ENCODE data around the gene SUSD3.

The SUSD3 gene

DNA sequence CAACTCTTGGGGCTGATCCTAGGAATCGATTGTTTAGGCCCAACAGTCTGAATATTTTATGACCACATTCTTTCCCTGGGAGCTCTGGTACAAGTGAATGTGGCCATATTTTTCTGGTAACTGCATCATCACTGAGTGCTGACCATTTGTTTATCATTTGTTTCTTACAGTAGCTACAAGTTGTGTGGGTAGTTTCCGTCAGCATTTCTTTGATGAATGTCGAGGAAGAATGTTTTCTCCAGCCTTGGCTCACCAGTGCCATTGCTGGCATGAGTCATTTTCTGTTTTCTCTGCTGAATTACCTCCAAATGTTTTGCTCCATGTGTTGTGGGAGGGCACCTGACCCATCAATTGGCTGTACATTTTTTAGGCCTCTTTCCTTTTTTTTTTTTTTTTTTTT, 23.4 kb downstream of the SUSD3 start:
- H3K4me3 ChIP-seq (ENCODE audit: low read depth, low read length) = no peak overlapping the region
- TF ChIP-seq, protein P1, sequence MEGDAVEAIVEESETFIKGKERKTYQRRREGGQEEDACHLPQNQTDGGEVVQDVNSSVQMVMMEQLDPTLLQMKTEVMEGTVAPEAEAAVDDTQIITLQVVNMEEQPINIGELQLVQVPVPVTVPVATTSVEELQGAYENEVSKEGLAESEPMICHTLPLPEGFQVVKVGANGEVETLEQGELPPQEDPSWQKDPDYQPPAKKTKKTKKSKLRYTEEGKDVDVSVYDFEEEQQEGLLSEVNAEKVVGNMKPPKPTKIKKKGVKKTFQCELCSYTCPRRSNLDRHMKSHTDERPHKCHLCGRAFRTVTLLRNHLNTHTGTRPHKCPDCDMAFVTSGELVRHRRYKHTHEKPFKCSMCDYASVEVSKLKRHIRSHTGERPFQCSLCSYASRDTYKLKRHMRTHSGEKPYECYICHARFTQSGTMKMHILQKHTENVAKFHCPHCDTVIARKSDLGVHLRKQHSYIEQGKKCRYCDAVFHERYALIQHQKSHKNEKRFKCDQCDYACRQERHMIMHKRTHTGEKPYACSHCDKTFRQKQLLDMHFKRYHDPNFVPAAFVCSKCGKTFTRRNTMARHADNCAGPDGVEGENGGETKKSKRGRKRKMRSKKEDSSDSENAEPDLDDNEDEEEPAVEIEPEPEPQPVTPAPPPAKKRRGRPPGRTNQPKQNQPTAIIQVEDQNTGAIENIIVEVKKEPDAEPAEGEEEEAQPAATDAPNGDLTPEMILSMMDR (IDR thresholded peaks at IDR 0.05; ENCODE audit: low read depth, low read length, missing control alignments) = no peak
- no peak for DNase-seq (ENCODE audit: low read depth)

DNA sequence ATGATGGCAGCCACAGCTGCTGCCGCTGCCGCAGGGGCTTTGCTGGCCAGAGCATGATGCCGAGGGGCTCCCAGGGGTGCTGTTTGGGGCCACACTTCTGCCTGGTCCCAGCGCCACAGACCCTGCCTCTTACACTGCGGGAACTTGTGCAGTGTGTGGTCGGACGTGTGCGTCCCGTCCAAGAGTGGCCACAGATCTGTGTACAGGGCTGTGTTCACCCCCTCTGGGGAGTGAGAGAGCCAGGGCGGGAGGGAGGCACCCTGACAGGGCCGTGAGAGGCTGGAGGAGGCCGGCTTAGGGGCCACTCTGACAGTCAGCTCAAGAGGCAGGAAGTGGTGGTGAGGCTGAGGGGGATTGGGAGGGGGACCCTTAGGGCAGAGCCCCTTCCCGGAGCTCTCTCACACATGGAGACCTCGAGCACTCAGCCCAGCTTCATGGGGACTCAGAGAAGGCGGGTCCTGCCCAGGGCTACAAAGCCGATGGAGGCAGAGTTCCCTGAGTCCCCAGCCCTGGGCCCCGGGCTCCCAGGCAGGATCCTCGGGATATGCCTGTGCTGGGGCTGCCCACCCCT, 24.4 kb downstream of the SUSD3 start:
- no peak overlapping the region for H3K4me3 ChIP-seq (ENCODE audit: low read depth, low read length)
- no peak for DNase-seq (ENCODE audit: low read depth)
- TF ChIP-seq, protein P1 (IDR thresholded peaks at IDR 0.05; ENCODE audit: low read depth, low read length, missing control alignments) = no peak

DNA sequence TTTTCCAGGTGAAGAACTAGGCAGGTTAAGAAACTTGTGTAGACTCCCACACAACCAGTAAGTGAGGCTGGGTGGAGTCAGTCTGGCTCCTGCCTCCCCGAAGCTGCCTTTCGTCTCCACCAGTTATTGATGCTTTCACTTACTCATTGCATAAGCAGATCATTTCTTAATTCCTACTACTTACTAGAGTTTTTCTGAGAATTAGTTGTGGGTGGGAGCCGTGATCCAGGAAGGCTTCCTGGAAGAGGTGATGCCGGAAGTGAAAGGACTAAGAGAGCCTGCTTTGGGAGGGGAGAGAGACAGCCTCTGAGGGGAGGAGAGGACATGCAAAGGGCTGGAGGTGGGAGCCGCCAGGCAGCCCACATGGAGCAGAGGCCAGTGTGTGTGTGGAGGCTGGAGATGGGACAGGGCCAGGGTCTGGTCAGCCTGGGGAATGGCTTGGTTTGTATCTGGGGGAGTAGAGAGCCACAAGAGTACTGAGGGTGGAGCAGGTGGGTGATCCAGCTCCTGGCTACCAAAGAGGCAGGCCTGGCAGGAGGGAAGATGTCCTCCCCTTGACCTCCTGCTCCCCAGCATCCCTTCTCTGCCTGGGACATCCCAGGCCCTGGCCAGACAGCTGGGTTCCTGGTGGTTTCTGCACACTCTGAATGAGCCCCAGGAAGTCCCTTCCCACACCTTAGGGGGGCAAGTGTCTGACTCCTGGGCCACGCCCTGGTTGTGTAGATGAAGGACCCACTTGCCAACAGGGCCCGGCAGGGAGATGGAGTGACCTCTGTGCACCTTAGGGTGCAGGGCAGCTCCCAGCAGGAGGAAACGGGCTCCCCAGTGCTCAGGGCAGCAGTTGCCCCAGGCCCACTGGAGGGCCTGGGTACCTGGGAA, 25.3 kb downstream of the SUSD3 start:
- H3K4me3 ChIP-seq (ENCODE audit: low read depth, low read length) = no peak overlapping the region
- TF ChIP-seq, protein P1 (IDR thresholded peaks at IDR 0.05; ENCODE audit: low read depth, low read length, missing control alignments) = no peak
- no peak for DNase-seq (ENCODE audit: low read depth)

DNA sequence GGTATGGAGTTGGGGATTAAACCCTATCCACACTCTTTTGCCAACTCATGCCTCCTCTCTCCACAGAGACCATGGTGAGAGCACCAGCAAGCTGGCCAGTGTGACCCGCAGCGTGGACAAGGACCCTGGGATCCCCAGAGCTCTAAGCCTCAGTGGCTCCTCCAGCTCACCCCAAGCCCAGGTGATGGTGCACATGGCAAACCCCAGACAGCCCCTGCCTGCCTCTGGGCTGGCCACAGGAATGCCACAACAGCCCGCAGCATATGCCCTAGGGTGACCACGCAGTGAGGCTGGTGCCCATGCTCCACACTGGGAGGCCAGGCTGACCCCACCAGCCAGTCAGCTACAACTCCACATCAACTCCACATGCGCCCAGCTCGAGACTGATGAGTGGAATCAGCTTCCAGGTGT, 26.0 kb downstream of the SUSD3 start:
- TF ChIP-seq, protein P1 (IDR thresholded peaks at IDR 0.05; ENCODE audit: low read depth, low read length, missing control alignments) = no peak
- H3K4me3 ChIP-seq (ENCODE audit: low read depth, low read length) = no peak overlapping the region
- no peak for DNase-seq (ENCODE audit: low read depth)

DNA sequence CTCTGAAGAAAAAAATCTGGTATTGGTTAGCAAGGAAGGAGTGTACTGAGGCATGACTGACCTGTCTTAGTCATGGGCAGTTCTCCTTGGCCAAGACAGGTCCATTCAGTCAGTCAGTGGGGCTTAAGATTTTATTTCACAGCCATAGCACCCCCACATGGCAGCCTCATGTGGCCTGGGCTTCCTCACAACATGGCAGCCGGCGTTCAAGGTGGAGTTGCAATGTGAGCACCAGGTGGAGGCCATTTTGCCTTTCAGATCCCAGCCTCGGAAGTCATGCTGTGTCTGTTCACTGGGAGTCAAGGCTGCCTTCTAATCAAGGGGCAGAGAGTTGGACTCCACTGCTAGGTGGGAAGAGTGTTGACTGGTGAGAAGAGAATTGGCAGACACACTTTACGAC, 27.2 kb downstream of the SUSD3 start:
- H3K4me3 ChIP-seq (ENCODE audit: low read depth, low read length) = no peak overlapping the region
- TF ChIP-seq, protein P1 (IDR thresholded peaks at IDR 0.05; ENCODE audit: low read depth, low read length, missing control alignments) = no peak
- DNase-seq (ENCODE audit: low read depth) = no peak

DNA sequence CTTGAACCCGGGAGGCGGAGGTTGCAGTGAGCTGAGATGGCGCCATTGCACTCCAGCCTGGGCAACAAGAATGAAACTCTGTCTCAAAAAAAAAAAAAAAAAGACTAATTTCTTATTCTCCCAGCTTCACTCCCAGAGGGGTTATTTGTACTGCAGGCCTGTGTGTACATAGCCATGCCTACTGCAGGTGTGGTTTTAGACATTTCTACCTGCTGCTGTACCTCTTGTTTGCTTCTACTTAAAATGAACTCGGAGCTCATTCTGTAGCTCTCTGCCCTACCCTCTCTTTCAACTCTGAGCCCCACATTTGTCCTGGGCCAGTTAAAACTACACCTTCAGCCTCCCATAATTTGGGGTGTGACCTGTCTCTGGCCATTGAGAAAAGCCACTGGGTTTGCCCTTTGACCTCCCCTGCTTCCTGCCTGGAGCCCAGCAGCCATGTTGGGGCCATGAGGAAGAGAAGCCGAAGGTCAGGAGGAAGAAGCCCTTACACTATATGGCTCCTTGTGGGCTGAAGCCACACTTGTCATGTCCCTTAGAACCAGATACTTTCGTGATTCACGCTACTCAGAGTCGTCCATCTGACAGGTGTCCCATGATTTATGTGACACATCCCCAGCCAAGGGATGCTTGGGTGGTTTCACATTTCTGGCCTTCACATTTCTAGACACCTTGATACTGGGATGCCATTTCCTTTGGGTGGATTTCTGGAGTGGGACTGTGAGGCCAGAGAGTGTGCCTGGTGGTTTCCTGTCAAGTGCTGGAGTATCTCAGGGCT, 28.1 kb downstream of the SUSD3 start:
- H3K4me3 ChIP-seq (ENCODE audit: low read depth, low read length) = no peak overlapping the region
- DNase-seq (ENCODE audit: low read depth) = no peak
- TF ChIP-seq, protein P1 (IDR thresholded peaks at IDR 0.05; ENCODE audit: low read depth, low read length, missing control alignments) = no peak
